ENCODE measurements around the gene COPE. TPM values are rescaled to one million over a fixed set of nuclear protein-coding genes. Genes with fewer than 3 reads are reported as not detected.

The COPE gene
- total RNA-seq: 381 and 398 TPM in 2 replicates

GRCh38 chr19:18919086-18919899 lies at the start of gene COPE, which contains the start of gene DDX49:
Gene COPE (minus strand): TSS chr19:18919387. CDS start chr19:18919348, 39 bp downstream.
Gene DDX49 (plus strand): TSS chr19:18919715. CDS start chr19:18919742, 27 bp downstream.

GRCh38 chr19:18940769-18941627 lies 21.8 kb upstream of the COPE start, which contains the start of gene HOMER3:
Gene HOMER3 (minus strand): TSS chr19:18941217. CDS start chr19:18938982, 2,235 bp downstream.

GRCh38 chr19:18895824-18896341 lies 23.3 kb downstream of the COPE start, which contains the start of gene CERS1:
Gene CERS1 (minus strand): TSS chr19:18896158. CDS start chr19:18896072, 86 bp downstream.

Other genes starting within 250 kb of the COPE start
- 2.0 and 3.7 TPM in 2 replicates for gene CRTC1, start 235.7 kb downstream of the COPE start, total RNA-seq
- gene COMP, start 128.1 kb downstream of the COPE start, total RNA-seq: not detected in 2 replicates
- 42.9 and 49.8 TPM in 2 replicates for gene UPF1, start 87.4 kb downstream of the COPE start, total RNA-seq
- 0.53 and 1.2 TPM in 2 replicates for gene CERS1, start 23.2 kb downstream of the COPE start, total RNA-seq
- gene DDX49, start 328 bp upstream of the COPE start, total RNA-seq: 63.4 and 77.3 TPM in 2 replicates
- gene HOMER3, start 21.8 kb upstream of the COPE start, total RNA-seq: 101 and 107 TPM in 2 replicates
- 18.3 and 18.8 TPM in 2 replicates for gene SUGP2, start 114.1 kb upstream of the COPE start, total RNA-seq
- 64.5 and 69.2 TPM in 2 replicates for gene ARMC6, start 114.2 kb upstream of the COPE start, total RNA-seq
- 2.5 and 2.9 TPM in 2 replicates for gene SLC25A42, start 144.6 kb upstream of the COPE start, total RNA-seq
- gene TMEM161A, start 219.1 kb upstream of the COPE start, total RNA-seq: 17.1 and 19.0 TPM in 2 replicates

All from mammary microvascular endothelial cell (primary cell).